ENCODE measurements around the gene POGLUT2.

The POGLUT2 gene

DNA sequence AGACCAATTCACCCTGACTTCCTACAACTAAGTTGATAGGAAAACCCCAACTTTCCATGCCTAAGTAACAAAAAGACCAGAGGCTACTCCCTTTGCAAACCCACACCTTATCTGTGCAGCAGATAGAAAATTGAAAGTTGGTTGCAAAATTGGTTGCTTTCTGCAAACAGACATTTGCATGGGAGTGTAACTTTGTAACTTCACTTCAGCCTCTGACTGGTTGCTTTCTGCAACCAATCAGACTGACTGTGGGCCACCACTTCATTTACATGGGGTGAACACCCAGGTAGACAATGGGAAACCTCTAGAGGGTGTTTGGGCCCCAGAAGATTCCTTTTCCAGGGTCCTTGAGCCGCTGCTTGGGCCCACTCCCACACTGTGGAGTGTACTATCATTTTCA, 35.0 kb downstream of the POGLUT2 start:
- no peak for DNase-seq

DNA sequence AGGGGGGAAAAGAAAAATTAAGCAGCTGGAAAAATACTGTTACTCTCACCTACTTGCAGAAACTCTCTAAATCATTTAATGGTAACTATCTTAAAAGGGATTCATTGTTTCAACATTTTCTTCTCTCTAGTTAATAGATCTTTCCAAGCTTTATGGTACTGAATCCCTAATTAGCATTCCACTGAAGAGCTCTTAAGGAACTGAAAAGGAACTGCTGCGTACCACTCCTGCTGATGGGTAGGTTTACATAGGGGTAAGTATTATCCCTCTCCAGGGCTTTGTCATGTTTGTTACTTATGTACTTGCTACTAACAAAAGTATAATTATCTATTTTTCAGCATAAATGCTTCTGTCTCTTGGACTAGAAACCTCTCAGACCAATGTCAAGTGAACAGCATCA, 37.7 kb downstream of the POGLUT2 start:
- no peak for DNase-seq

DNA sequence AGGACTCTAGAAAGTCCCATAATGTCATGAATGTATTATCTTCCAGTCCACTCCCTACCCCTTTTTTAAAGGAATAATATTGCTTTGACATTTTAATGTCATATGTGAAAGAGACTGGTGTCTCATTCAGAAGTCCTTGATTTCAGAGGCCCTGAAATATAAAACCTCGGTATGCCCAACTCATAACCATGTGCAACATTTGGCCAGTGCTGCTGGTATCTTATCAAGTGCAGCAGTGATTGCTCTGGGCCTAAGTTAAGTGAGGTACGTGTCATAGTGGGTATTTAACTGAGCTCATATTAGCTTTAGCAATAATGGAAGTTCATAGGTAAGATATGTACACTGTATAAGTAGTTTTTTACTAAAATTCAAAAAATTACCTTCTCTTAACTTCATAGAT, 39.9 kb downstream of the POGLUT2 start:
- no peak for DNase-seq

DNA sequence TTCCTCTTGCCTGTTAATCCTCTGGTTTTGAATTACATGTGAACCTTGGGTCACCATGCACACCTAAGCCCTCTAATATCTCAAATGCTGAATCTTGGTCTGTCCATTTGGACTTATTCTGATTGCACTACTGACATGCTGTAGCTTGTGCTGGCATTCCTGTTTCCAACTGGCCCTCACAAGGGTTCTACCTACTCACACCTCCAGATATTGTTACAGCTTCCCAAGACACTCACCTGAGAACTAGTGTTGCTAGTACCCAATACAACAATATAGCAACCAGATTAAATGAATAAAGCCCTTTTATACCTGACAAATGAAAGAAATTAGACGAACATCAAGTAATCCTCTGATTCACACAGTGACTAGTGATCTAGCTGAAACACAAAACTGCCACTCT, 41.8 kb downstream of the POGLUT2 start:
- no peak for DNase-seq

DNA sequence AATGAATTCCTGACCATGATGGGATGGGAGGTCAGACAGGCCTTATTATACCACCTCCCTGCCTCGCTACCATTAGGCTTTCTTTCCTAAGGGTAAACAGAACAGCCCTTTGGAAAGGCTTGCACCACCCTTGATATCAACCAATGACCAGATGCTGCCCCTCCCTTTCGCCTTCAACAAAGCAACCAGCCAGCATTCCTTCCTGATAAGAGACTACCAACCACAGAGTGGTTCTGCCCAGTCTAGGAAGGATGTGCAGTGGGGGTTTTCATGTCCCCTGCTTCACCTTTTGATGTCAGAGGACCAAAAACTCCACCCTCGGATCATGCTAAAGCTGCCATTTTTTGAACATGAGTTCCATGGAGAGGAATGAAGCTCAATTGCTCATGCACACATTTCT, 46.9 kb downstream of the POGLUT2 start:
- DNase-seq, result no peak

DNA sequence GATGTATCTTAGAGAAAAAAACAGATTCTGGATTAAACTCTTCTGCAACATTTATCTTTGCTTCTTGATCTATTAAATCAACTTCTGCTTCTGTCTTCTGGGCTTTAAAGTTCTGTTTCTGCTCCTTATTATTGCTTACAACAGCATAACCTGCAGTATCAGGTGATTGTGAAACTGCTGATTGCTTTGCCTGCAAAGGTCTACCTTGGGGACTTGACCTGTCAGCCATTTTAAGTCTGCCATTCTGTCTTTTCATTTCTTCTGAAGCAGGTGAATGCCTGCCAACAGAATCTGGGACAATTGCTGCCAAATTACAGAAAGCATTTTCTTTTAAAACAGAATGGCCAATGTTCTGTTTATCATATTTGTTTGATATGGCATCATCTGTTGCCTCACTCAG, 56.3 kb downstream of the POGLUT2 start:
- DNase-seq, result no peak

DNA sequence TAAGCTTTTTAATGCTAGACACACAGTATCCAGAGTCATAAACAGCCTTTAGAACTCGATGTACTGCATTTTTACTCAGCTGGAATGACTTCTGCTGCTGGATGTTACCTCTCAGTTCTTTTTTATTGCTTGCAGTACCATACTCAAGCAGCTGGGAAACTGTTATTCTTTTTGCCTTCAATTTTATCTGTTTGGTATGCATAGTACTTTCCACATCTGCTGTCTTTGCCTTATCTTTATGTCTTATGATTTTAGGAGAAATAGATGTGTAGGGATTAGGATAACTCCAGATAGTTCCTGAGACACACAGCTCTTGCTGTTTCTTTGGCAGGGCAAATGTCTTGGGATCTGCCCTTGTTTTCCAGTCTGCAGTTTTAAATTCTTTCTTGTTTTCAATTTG, 56.7 kb downstream of the POGLUT2 start:
- DNase-seq, result no peak

Measured in right hindlimb (tissue), 1 donor.